DND-41 (cell line): ENCODE data around the gene WDR62.
A peak's percentile ranks its signal among the peaks of the same experiment; 100 is the strongest.

Experiments used
- EZH2 ChIP-seq: IDR thresholded peaks from 3 replicates; pipeline ENCODE4 v1.6.1; 2012; ENCODE audit warnings: borderline replicate concordance, low read depth, mild to moderate bottlenecking, moderate library complexity, low read length, inconsistent platforms; ENCODE audit not compliant: severe bottlenecking
- TF ChIP-seq, protein P1 (sequence below): IDR thresholded peaks from 2 replicates; pipeline ENCODE4 v1.5.1; 2012; ENCODE audit warnings: borderline replicate concordance, low read length, moderate library complexity, mild to moderate bottlenecking; ENCODE audit not compliant: poor library complexity, severe bottlenecking; ENCODE audit errors: extremely low read depth

DNA sequence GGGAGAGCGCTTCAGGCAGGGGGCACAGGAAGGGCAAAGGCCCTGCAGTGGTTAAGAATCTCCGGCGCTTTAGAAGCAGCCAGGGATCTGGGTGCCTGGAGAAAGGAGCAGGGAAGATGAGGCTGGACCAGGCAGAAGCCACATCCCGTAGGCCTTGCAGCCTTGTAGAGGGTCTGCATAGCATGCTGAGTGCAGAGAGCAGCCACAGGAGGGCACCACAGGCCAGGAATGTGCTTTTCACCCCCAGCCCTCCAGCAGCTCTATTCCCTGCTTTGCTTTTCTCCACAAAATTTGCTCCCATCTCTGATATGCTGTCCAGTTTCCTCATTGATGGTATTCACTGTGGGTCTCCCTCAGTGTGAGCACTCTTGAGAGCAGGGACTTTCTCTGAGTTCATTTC is 5.7 kb downstream of the WDR62 start:
- TF ChIP-seq, protein P1, sequence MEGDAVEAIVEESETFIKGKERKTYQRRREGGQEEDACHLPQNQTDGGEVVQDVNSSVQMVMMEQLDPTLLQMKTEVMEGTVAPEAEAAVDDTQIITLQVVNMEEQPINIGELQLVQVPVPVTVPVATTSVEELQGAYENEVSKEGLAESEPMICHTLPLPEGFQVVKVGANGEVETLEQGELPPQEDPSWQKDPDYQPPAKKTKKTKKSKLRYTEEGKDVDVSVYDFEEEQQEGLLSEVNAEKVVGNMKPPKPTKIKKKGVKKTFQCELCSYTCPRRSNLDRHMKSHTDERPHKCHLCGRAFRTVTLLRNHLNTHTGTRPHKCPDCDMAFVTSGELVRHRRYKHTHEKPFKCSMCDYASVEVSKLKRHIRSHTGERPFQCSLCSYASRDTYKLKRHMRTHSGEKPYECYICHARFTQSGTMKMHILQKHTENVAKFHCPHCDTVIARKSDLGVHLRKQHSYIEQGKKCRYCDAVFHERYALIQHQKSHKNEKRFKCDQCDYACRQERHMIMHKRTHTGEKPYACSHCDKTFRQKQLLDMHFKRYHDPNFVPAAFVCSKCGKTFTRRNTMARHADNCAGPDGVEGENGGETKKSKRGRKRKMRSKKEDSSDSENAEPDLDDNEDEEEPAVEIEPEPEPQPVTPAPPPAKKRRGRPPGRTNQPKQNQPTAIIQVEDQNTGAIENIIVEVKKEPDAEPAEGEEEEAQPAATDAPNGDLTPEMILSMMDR, result peak; percentile 63
- no peak for TF ChIP-seq EZH2
